GM12878 (cell line): ENCODE results near the gene BPGM. TPM values are rescaled to one million over a fixed set of nuclear protein-coding genes. Genes with fewer than 3 reads are reported as not detected.

Experiments used
- ATAC-seq: fragments of 200-7000 bp; cut with Tn5 transposase; 3 replicates; pipeline ENCODE4 v1.9.1; 2020; ENCODE audit warnings: mild to moderate bottlenecking, moderate library complexity
- BruUV-seq: library from RNA; stranded (reverse); fragments of 400-500 nt; replicated peaks from 2 replicates; lab custom pipeline; 2021; lab: Mats Ljungman, UMichigan
- CTCF ChIA-PET: fragments of 300-600 bp; sonication (Branson Sonifier 250); formaldehyde crosslinking; extraction: SDS; loops from one replicate; lab custom pipeline; 2021; ENCODE audit warnings: inconsistent platforms; lab: Yijun Ruan, JAX
- POLR2A ChIA-PET: fragments of 350-600 bp; formaldehyde crosslinking; extraction: SDS; loops from one replicate; lab custom pipeline; 2021; ENCODE audit warnings: inconsistent platforms; lab: Charles Lee
- RAD21 ChIA-PET: fragments of 300-600 bp; sonication (Branson Sonifier 250); formaldehyde crosslinking; loops from one replicate; lab custom pipeline; 2023; ENCODE audit warnings: antibody characterized with exemption; ENCODE audit not compliant: unreplicated experiment; lab: Charles Lee
- SMC1A ChIA-PET: fragments of 300-600 bp; sonication (Branson Sonifier 250); formaldehyde crosslinking; loops from one replicate; lab custom pipeline; 2023; ENCODE audit not compliant: unreplicated experiment, uncharacterized antibody; lab: Charles Lee
- DNase-seq: peaks from one replicate; pipeline ENCODE4 v3.0.0-alpha.2; 2011; ENCODE audit warnings: low read depth, low spot score
- FAIRE-seq: peaks from 3 replicates; lab custom pipeline; 2011; peaks lifted over from hg19 to GRCh38; lab: Jason Lieb, UNC
- H2AFZ ChIP-seq: 2 replicates; pipeline ENCODE4 v1.6.0; 2011; ENCODE audit warnings: low read depth, low read length, control low read depth; ENCODE audit not compliant: control insufficient read depth
- H3K27ac ChIP-seq: 2 replicates; pipeline ENCODE4 v1.5.1; 2011; ENCODE audit warnings: control low read depth; ENCODE audit not compliant: control insufficient read depth, insufficient read depth
- H3K27me3 ChIP-seq, 2 experiments: replicated peaks in 1 of 2; 2 replicates each; pipeline versions ENCODE4 v1.6.0 to v1.6.1; 2011; ENCODE audit warnings: low read length in 1 of 2; ENCODE audit not compliant: control insufficient read depth in 2 of 2, insufficient read depth in 2 of 2
- H3K36me3 ChIP-seq, 2 experiments: 2 replicates each; pipeline ENCODE4 v1.5.1; 2011; ENCODE audit warnings: low read length in 1 of 2; ENCODE audit not compliant: control insufficient read depth in 2 of 2, insufficient read depth in 2 of 2
- H3K4me1 ChIP-seq: 2 replicates; pipeline ENCODE4 v1.6.1; 2011; ENCODE audit warnings: mild to moderate bottlenecking, low read length, moderate library complexity, mixed read lengths; ENCODE audit not compliant: control insufficient read depth, insufficient read depth
- H3K4me2 ChIP-seq: 2 replicates; pipeline ENCODE4 v1.6.0; 2011; ENCODE audit warnings: control low read depth; ENCODE audit not compliant: control insufficient read depth, insufficient read depth
- H3K4me3 ChIP-seq: fragments of 200-600 bp; sonication (generic); 2 replicates; pipeline ENCODE4 v1.5.1; 2016
- H3K79me2 ChIP-seq: 2 replicates; pipeline ENCODE4 v1.6.0; 2011; ENCODE audit warnings: low read length; ENCODE audit not compliant: control insufficient read depth, insufficient read depth
- H3K9ac ChIP-seq: 2 replicates; pipeline ENCODE4 v1.8.0; 2011; ENCODE audit warnings: low read length, control low read depth, mixed read lengths; ENCODE audit not compliant: control insufficient read depth, insufficient read depth
- H3K9me3 ChIP-seq: replicated peaks from 3 replicates; pipeline ENCODE4 v1.5.1; 2011; ENCODE audit warnings: mild to moderate bottlenecking, low read length; ENCODE audit not compliant: control insufficient read depth, insufficient read depth
- H4K20me1 ChIP-seq: 2 replicates; pipeline ENCODE4 v1.6.0; 2011; ENCODE audit not compliant: control insufficient read depth, insufficient read depth
- EZH2 ChIP-seq: IDR thresholded peaks from 2 replicates; pipeline ENCODE4 v1.6.1; 2012; ENCODE audit warnings: low read depth, mild to moderate bottlenecking, control low read depth, inconsistent platforms, low read length, borderline replicate concordance; ENCODE audit not compliant: control insufficient read depth
- NRF1 ChIP-seq: conservative IDR thresholded peaks from 2 replicates; pipeline ENCODE4 v1.6.1; 2011; ENCODE audit warnings: mild to moderate bottlenecking, low read depth, low read length, improper control_type of control experiment
- POLR2AphosphoS5 ChIP-seq: IDR thresholded peaks from 2 replicates; pipeline ENCODE4 v1.6.1; 2011; ENCODE audit warnings: mild to moderate bottlenecking, low read length, inconsistent platforms
- RCOR1 ChIP-seq: conservative IDR thresholded peaks from 2 replicates; pipeline ENCODE4 v1.6.1; 2012; ENCODE audit warnings: low read depth, low read length, improper control_type of control experiment
- RELB ChIP-seq: fragments of 450-650 bp; IDR thresholded peaks from 2 replicates; pipeline ENCODE4 v1.6.1; 2017; ENCODE audit warnings: low read depth, mild to moderate bottlenecking, moderate library complexity
- RFX5 ChIP-seq: IDR thresholded peaks from 2 replicates; pipeline ENCODE4 v1.6.1; 2011; ENCODE audit warnings: low read depth, low read length, improper control_type of control experiment
- SMAD5 ChIP-seq: IDR thresholded peaks from 2 replicates; pipeline ENCODE4 v1.6.1; 2016; ENCODE audit warnings: antibody characterized with exemption, low read depth
- SUPT20H ChIP-seq: IDR thresholded peaks from 2 replicates; pipeline ENCODE4 v1.6.1; 2011; ENCODE audit warnings: low read depth, mild to moderate bottlenecking, low read length, moderate library complexity, borderline replicate concordance; ENCODE audit not compliant: control insufficient read depth
- WGBS: methylation state at CpG from one replicate; pipeline ENCODE4 v1.1.6; 2016; ENCODE audit warnings: low lambda C conversion rate; ENCODE audit not compliant: insufficient replicate concordance, insufficient coverage; ENCODE audit errors: missing lambda C conversion rate; 5-methylcytosine and 5-hydroxymethylcytosine counted together
- in situ Hi-C: fragments of 300-500 bp; cut with MboI; formaldehyde crosslinking; loops from 9 replicates; pipeline ENCODE4 v1.14.3; 2018; ENCODE audit warnings: mixed read lengths
- intact Hi-C: fragments of 100-400 bp; cut with micrococcal nuclease; formaldehyde crosslinking; loops from one replicate; pipeline ENCODE4 v1.14.2; 2022; ENCODE audit not compliant: unreplicated experiment
- polyA plus RNA-seq, 11 experiments: library from polyadenylated mRNA; depleted of rRNA in 4 of 11; unstranded in 6 of 11; stranded (reverse) in 5 of 11; fragments of >200 nt; fragmentation: Nextera tagmentation in 4 of 11; fragmentation: Illumina TruSeq in 1 of 11; extraction: Ambion mirVana in 4 of 11; extraction: Trizol in 1 of 11; gene quantifications; 1 replicate in 1 of 11; 2 replicates in 10 of 11; pipeline versions ENCODE4 v1.2.1 to v1.2.3, GENCODE V29; 2011 to 2016; ENCODE audit warnings: inconsistent platforms in 2 of 11, missing spikeins in 2 of 11, low read depth in 1 of 11
- total RNA-seq, 4 experiments: library from RNA; depleted of rRNA in 3 of 4; stranded (reverse); fragments of >200 nt in 3 of 4; fragmentation: Illumina TruSeq in 1 of 4; extraction: Trizol in 1 of 4; gene quantifications; 2 replicates each; pipeline versions ENCODE4 v1.2.1 to v1.2.3, GENCODE V29; 2013 to 2021
- TF ChIP-seq, protein P1 (sequence below): fragments of 450-650 bp; IDR thresholded peaks from 2 replicates; pipeline ENCODE4 v1.6.1; 2017; ENCODE audit warnings: mild to moderate bottlenecking, moderate library complexity

BPGM gene
- total and polyA plus RNA-seq, 10 of the 15 experiments (the other 5 are each of a cell fraction or from before 2014, with no cell fraction given): 9.0 to 20.1 (median 15.2) TPM

GRCh38 chr7:134627775-134628153 is 18.9 kb upstream of the BPGM start:
- in situ Hi-C loops (no loop called here), intact Hi-C loops (no loop called here)
- FAIRE-seq: no peak
- H3K4me1 ChIP-seq: no peaks in the 10 kb centered on the region
- H2AFZ ChIP-seq: no peak overlapping the region
- no peak overlapping the region for H3K9ac ChIP-seq
- ChIA-PET CTCF (interaction anchor here (0.7 to 8.6 kb wide), 3 partner anchors 20 to 124 kb away, joined by 3 to 104 read pairs (median 3); no protein-coding TSS in a partner anchor), POLR2A (no interaction called here), SMC1A (interaction anchor here (1.0 kb wide), 1 partner anchor 315 kb away, joined by 3 read pairs; no protein-coding TSS in a partner anchor), RAD21 (no interaction called here)
- H3K27me3 ChIP-seq: no peaks in the 10 kb centered on the region; a peak in 1 of 4 replicates
- no peaks in the 10 kb centered on the region for H3K79me2 ChIP-seq
- H3K27ac ChIP-seq: no peak overlapping the region
- H4K20me1 ChIP-seq: no peaks in the 10 kb centered on the region
- H3K4me2 ChIP-seq: no peak overlapping the region
- TF ChIP-seq RCOR1 (no peak), EZH2 (no peak), NRF1 (no peak)
- H3K9me3 ChIP-seq: no peaks in the 10 kb centered on the region
- H3K36me3 ChIP-seq: no peaks in the 10 kb centered on the region
- no peak for ATAC-seq
- WGBS: 12% methylated on average over 1 of the region's 1 CpG
- H3K4me3 ChIP-seq: no peak overlapping the region
- DNase-seq: no peak
- no TSS peak for BruUV-seq

DNA sequence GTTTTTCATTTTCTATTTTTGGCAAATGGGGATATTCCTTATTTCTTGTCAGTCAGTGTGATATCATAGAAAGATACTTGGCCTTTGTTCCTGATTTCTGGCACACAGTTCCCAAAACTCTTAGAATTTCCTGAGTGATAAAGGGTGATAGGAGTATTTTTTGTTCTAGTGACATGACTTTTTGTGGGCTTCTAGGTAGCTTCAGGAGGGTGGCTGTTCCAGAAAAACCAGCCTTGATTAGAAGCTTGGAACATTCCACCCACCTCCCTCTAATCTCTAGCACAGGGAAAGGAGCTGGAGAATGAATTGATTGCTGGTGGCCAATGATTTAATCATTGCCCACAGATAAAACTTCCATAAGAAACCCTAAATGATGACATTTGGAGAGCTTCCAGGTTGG is 17.2 kb upstream of the BPGM start:
- H3K9me3 ChIP-seq: no peaks in the 10 kb centered on the region
- intact Hi-C loops: no loop called here
- RAD21 ChIA-PET: interaction anchor here (0.6 to 7.9 kb wide), 3 partner anchors 18 to 314 kb away, joined by 3 to 112 read pairs (median 5); partner anchors contain the start of gene BPGM
- DNase-seq (no peak), ATAC-seq (no peak), FAIRE-seq (no peak)
- BruUV-seq: no TSS peak
- no peaks in the 10 kb centered on the region for H4K20me1 ChIP-seq
- no peak overlapping the region for H3K4me2 ChIP-seq
- no peak overlapping the region for H3K4me3 ChIP-seq
- SMC1A ChIA-PET: interaction anchor here (0.7 to 7.9 kb wide), 9 partner anchors 19 to 281 kb away, joined by 3 to 41 read pairs (median 3); no protein-coding TSS in a partner anchor
- no peak overlapping the region for H3K27ac ChIP-seq
- in situ Hi-C loops: no loop called here
- no peak overlapping the region for H3K9ac ChIP-seq
- no peaks in the 10 kb centered on the region for H3K79me2 ChIP-seq
- CTCF ChIA-PET: interaction anchor here (0.9 to 9.5 kb wide), 5 partner anchors 22 to 312 kb away, joined by 3 to 168 read pairs (median 104); no protein-coding TSS in a partner anchor
- H3K27me3 ChIP-seq: no peaks in the 10 kb centered on the region
- no peaks in the 10 kb centered on the region for H3K4me1 ChIP-seq
- no peaks in the 10 kb centered on the region for H3K36me3 ChIP-seq
- H2AFZ ChIP-seq: no peak overlapping the region
- POLR2A ChIA-PET: no interaction called here
- TF ChIP-seq, protein P1, sequence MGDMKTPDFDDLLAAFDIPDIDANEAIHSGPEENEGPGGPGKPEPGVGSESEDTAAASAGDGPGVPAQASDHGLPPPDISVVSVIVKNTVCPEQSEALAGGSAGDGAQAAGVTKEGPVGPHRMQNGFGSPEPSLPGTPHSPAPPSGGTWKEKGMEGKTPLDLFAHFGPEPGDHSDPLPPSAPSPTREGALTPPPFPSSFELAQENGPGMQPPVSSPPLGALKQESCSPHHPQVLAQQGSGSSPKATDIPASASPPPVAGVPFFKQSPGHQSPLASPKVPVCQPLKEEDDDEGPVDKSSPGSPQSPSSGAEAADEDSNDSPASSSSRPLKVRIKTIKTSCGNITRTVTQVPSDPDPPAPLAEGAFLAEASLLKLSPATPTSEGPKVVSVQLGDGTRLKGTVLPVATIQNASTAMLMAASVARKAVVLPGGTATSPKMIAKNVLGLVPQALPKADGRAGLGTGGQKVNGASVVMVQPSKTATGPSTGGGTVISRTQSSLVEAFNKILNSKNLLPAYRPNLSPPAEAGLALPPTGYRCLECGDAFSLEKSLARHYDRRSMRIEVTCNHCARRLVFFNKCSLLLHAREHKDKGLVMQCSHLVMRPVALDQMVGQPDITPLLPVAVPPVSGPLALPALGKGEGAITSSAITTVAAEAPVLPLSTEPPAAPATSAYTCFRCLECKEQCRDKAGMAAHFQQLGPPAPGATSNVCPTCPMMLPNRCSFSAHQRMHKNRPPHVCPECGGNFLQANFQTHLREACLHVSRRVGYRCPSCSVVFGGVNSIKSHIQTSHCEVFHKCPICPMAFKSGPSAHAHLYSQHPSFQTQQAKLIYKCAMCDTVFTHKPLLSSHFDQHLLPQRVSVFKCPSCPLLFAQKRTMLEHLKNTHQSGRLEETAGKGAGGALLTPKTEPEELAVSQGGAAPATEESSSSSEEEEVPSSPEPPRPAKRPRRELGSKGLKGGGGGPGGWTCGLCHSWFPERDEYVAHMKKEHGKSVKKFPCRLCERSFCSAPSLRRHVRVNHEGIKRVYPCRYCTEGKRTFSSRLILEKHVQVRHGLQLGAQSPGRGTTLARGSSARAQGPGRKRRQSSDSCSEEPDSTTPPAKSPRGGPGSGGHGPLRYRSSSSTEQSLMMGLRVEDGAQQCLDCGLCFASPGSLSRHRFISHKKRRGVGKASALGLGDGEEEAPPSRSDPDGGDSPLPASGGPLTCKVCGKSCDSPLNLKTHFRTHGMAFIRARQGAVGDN: no peak
- no peak for TF ChIP-seq SMAD5
- TF ChIP-seq RFX5: no peak
- no peak for TF ChIP-seq SUPT20H
- no peak for TF ChIP-seq RELB
- TF ChIP-seq POLR2AphosphoS5: no peak
